Right atrium auricular region (tissue), 2 donors: ENCODE measurements around the gene NPAS3. TPM values are rescaled to one million over a fixed set of nuclear protein-coding genes. Genes with fewer than 3 reads are reported as not detected.

Experiments used
- DNase-seq: peaks from one replicate; pipeline ENCODE4 v3.0.0-alpha.2; 2019; ENCODE audit warnings: low spot score
- H3K27ac ChIP-seq, 2 donors: fragments of 200-600 bp; sonication (generic); 1 replicate in 1 of 2; 2 replicates in 1 of 2; pipeline ENCODE4 v1.5.1; 2016 to 2019
- H3K27me3 ChIP-seq, 2 donors: fragments of 200-600 bp; sonication (generic); one replicate each; pipeline versions ENCODE4 v1.5.1 to v1.6.0; 2017 to 2019
- H3K36me3 ChIP-seq: fragments of 200-600 bp; sonication (generic); one replicate; pipeline ENCODE4 v1.5.1; 2016
- H3K4me1 ChIP-seq, 2 donors: fragments of 200-600 bp; sonication (generic); one replicate each; pipeline versions ENCODE4 v1.5.1 to v1.6.0; 2017 to 2019
- H3K4me3 ChIP-seq, 2 donors: fragments of 200-600 bp; sonication (generic); 1 replicate in 1 of 2; 2 replicates in 1 of 2; pipeline ENCODE4 v1.5.1; 2017 to 2019; ENCODE audit warnings: mild to moderate bottlenecking in 1 of 2, moderate library complexity in 1 of 2
- H3K9me3 ChIP-seq, 2 donors: fragments of 200-600 bp; sonication (generic); one replicate each; pipeline ENCODE4 v1.5.1; 2019
- total RNA-seq, 2 donors: library from RNA; depleted of rRNA; stranded (reverse); fragments of >200 nt; gene quantifications; one replicate each; pipeline ENCODE4 v1.1.0, GENCODE V29; 2016
- TF ChIP-seq, protein P1 (sequence below), 2 donors: fragments of 200-600 bp; sonication (generic); IDR thresholded peaks; one replicate each; pipeline ENCODE4 v1.5.1; 2019; ENCODE audit warnings: antibody characterized with exemption in 2 of 2

Gene NPAS3
- total RNA-seq, 2 donors from 2014 or later, result 0.67 to 1.3 TPM

DNA sequence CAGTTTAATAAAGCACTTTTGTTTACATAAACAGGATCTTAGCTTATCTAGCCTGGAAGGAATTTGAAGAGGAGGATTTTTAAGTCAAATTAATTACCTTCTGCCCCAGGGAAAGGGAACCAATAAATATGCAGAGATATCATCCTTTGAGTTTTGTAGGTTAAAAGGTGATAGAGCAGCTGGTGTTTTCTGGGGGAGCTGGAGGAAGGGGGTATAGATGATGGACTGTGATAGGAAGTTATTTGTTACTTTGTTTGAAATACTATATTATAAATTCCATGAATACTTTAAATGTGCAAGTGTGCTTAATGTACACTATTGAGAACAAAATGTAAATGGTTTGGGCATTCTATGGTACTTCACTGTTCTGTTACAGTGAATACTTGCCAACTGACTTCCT, 55.2 kb downstream of the NPAS3 start:
- TF ChIP-seq, protein P1, sequence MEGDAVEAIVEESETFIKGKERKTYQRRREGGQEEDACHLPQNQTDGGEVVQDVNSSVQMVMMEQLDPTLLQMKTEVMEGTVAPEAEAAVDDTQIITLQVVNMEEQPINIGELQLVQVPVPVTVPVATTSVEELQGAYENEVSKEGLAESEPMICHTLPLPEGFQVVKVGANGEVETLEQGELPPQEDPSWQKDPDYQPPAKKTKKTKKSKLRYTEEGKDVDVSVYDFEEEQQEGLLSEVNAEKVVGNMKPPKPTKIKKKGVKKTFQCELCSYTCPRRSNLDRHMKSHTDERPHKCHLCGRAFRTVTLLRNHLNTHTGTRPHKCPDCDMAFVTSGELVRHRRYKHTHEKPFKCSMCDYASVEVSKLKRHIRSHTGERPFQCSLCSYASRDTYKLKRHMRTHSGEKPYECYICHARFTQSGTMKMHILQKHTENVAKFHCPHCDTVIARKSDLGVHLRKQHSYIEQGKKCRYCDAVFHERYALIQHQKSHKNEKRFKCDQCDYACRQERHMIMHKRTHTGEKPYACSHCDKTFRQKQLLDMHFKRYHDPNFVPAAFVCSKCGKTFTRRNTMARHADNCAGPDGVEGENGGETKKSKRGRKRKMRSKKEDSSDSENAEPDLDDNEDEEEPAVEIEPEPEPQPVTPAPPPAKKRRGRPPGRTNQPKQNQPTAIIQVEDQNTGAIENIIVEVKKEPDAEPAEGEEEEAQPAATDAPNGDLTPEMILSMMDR (IDR thresholded peaks at IDR 0.05), result no peak
- no peak overlapping the region for H3K4me3 ChIP-seq
- H3K27me3 ChIP-seq, result no peaks in the 10 kb centered on the region
- H3K9me3 ChIP-seq, result no peaks in the 10 kb centered on the region
- H3K4me1 ChIP-seq, result no peaks in the 10 kb centered on the region
- no peak for DNase-seq
- no peak overlapping the region for H3K27ac ChIP-seq
- no peaks in the 10 kb centered on the region for H3K36me3 ChIP-seq

DNA sequence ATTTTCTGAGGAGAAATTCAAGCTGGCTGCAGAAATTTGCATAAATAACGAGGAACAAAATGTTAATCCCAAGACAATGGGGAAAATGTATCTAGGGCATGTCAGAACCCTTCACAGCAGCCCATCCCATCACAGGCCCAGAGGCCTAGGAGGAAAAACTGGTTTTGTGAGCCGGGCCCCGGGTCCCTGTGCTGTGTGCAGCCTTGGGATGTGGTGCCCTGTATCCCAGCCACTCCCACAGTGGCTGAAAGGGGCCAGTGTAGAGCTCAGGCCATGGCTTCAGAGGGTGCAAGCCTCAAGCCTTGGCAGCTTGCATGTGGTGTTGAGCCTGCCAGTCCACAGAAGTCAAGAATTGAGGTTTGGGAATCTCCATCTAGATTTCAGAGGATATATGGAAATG, 57.7 kb downstream of the NPAS3 start:
- no peaks in the 10 kb centered on the region for H3K27me3 ChIP-seq
- TF ChIP-seq, protein P1 (IDR thresholded peaks at IDR 0.05), result no peak
- H3K4me1 ChIP-seq, result no peaks in the 10 kb centered on the region
- H3K4me3 ChIP-seq, result no peak overlapping the region
- H3K36me3 ChIP-seq, result no peaks in the 10 kb centered on the region
- DNase-seq, result no peak
- H3K27ac ChIP-seq, result no peak overlapping the region
- H3K9me3 ChIP-seq, result no peaks in the 10 kb centered on the region

DNA sequence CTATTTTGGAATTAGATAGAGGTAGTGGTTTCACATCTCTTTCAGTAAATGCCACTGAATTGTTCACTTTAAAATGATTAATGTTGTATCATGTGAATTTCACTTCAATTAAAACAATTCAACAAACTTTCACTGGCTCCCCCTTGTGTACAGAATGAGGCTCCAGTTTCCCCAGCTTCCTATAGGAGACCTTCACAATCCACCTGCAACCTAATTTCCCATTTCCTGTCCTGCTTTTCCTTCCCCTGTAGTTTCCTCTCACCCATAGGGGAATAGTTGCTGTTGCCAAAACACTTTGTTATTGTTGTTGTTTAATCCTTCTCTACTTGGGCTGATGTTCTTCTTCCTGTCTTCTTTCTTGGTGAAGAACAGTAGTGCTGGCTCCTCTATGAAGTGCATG, 59.8 kb downstream of the NPAS3 start:
- H3K27me3 ChIP-seq, result no peaks in the 10 kb centered on the region
- no peak overlapping the region for H3K27ac ChIP-seq
- TF ChIP-seq, protein P1 (IDR thresholded peaks at IDR 0.05), result peak in 1 of 2 donors; percentile 56
- no peak overlapping the region for H3K4me3 ChIP-seq
- no peaks in the 10 kb centered on the region for H3K36me3 ChIP-seq
- H3K9me3 ChIP-seq, result no peaks in the 10 kb centered on the region
- no peaks in the 10 kb centered on the region for H3K4me1 ChIP-seq
- no peak for DNase-seq

DNA sequence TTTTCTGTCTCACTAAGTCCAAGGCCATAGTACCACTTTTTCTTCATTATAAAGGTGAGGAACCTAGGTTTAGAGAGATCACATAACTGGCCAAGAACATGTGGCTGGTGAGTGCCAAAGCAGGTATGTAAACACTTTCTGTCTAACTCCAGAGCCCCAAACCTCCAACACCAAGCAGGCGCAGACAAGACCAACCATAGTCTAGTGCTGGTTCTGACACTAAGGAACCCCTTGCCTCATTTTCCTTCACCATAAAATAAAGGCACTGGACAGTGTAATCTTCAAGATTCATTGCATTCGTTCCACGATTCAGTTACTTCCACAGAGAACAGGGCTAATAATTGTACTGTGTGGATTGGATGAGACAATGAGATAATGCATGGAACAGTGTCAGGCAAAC, 71.0 kb downstream of the NPAS3 start:
- H3K4me1 ChIP-seq, result no peaks in the 10 kb centered on the region
- no peaks in the 10 kb centered on the region for H3K27me3 ChIP-seq
- no peaks in the 10 kb centered on the region for H3K36me3 ChIP-seq
- no peak overlapping the region for H3K4me3 ChIP-seq
- no peak for DNase-seq
- H3K9me3 ChIP-seq, result no peaks in the 10 kb centered on the region
- H3K27ac ChIP-seq, result no peak overlapping the region
- TF ChIP-seq, protein P1 (IDR thresholded peaks at IDR 0.05), result no peak

DNA sequence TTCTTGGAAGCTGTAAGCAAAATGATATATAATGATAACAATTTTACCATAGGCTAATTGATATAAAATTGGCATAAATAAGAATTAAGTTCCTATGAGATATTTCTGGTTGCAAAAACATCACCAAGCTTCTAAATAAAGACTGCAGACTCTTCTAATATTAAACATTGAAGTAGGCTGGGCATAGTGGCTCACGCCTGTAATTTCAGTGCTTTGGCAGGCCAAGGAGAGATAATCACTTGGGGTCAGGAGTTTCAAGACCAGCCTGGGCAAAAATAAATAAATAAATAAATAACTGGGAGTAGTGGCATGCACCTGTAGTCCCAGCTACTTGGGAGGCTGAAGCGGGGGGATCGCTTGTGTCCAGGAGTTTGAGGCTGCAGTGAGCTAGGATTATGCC, 71.8 kb downstream of the NPAS3 start:
- no peaks in the 10 kb centered on the region for H3K36me3 ChIP-seq
- no peak overlapping the region for H3K4me3 ChIP-seq
- TF ChIP-seq, protein P1 (IDR thresholded peaks at IDR 0.05), result no peak
- no peak overlapping the region for H3K27ac ChIP-seq
- H3K27me3 ChIP-seq, result no peaks in the 10 kb centered on the region
- H3K4me1 ChIP-seq, result no peaks in the 10 kb centered on the region
- no peak for DNase-seq
- no peaks in the 10 kb centered on the region for H3K9me3 ChIP-seq

DNA sequence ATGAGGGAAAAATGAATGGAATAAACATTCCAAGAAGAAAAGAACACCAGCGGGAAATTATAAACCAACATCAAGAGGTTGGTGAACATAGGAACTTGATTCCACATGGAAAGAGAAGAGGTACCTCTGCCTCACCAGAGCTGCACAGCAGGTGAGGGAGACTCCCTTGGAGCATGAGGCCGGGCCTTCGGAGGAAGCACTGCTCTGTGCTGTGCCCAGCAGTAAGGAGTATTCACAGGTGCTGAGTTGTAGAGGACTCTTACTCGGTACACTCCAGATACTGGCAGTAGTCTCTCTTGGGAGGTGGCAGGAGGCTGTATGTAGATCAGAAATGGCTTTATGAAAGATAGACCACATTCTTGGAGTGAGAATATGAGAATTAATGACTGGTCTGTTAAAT, 76.0 kb downstream of the NPAS3 start:
- no peak for DNase-seq
- Histone ChIP-seq H3K27ac (no peak overlapping the region), H3K36me3 (no peaks in the 10 kb centered on the region), H3K4me3 (no peak overlapping the region), H3K4me1 (no peaks in the 10 kb centered on the region), H3K27me3 (no peaks in the 10 kb centered on the region), H3K9me3 (no peaks in the 10 kb centered on the region)
- TF ChIP-seq, protein P1 (IDR thresholded peaks at IDR 0.05), result no peak
